ENCODE results near the gene TMSB15C. TPM values are rescaled to one million over a fixed set of nuclear protein-coding genes. Genes with fewer than 3 reads are reported as not detected.
"Not testable (repeated sequence)": the region's sequence is repeated elsewhere in the genome, so short reads cannot be mapped to it uniquely, and the experiment has no call there.

Gene TMSB15C
- total RNA-seq, result 1 to 10 TPM; 4.8 to 6.1 TPM

GRCh38 chrX:104075778-104076445, at the start of gene TMSB15C:
TMSB15C (minus strand) TSS chrX:104076236.
- POLR2A ChIA-PET; H3K9me3 Mint-ChIP-seq (ENCODE audit: insufficient read depth); H3K27ac Mint-ChIP-seq; DNase-seq; H3K27me3 Mint-ChIP-seq (ENCODE audit: low read depth); H3K36me3 Mint-ChIP-seq (ENCODE audit: low read depth); CTCF ChIA-PET; H3K4me3 Mint-ChIP-seq; H3K4me1 Mint-ChIP-seq (ENCODE audit: low read depth): not testable (repeated sequence)
- ATAC-seq, result peak; percentile 99

- DNase-seq, result peak; percentile 20
- CTCF ChIA-PET, result interaction anchor here (0.9 to 1.8 kb wide), 4 partner anchors 9 to 24 kb away, joined by 4 to 16 read pairs (median 6); partner anchors contain the start of gene ZCCHC18
- H3K27ac Mint-ChIP-seq, result peak overlapping the region; percentile 91
- peaks cover 28% of the 10 kb centered on the region for H3K4me1 Mint-ChIP-seq (ENCODE audit: low read depth)
- no peaks in the 10 kb centered on the region for H3K36me3 Mint-ChIP-seq (ENCODE audit: low read depth)
- no peaks in the 10 kb centered on the region for H3K9me3 Mint-ChIP-seq (ENCODE audit: insufficient read depth)
- POLR2A ChIA-PET, result interaction anchor here (0.7 to 1.5 kb wide), 2 partner anchors 24 to 34 kb away, joined by 3 to 6 read pairs; partner anchors contain the start of gene SLC25A53
- H3K4me3 Mint-ChIP-seq, result peak overlapping the region; percentile 46
- ATAC-seq, result peak; percentile 92
- H3K27me3 Mint-ChIP-seq (ENCODE audit: low read depth), result no peaks in the 10 kb centered on the region
Observed at GRCh38 chrX:104122829-104123228, 46.8 kb upstream of the TMSB15C start.

DNA sequence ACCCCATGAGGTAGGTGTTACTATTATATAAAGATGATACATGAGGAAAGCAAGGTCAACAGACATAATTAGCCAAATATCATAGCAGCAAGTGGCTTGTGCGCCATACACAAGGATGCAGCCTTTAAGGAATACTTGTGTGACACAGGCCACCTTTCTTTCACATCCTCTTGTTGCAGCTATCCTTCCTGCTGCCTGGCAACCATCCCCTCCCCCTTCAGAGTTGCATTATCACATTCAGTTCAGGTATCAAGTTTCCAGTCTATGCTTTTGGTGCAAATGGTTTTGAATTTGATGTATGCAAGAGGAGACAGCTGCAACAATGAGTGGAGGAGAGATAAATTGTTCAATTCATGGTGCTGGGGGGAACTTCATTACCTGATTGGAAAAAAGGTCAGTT, 42.7 kb upstream of the TMSB15C start:
- no peak overlapping the region for H3K4me3 Mint-ChIP-seq
- ATAC-seq, result no peak
- no peaks in the 10 kb centered on the region for H3K27me3 Mint-ChIP-seq (ENCODE audit: low read depth)
- POLR2A ChIA-PET, result interaction anchor here (1.3 kb wide), 1 partner anchor 200 kb away, joined by 5 read pairs; no protein-coding TSS in a partner anchor
- H3K4me1 Mint-ChIP-seq (ENCODE audit: low read depth), result peaks cover 30% of the 10 kb centered on the region
- H3K9me3 Mint-ChIP-seq (ENCODE audit: insufficient read depth), result no peaks in the 10 kb centered on the region
- CTCF ChIA-PET, result interaction anchor here (1.2 to 1.5 kb wide), 2 partner anchors 9 to 17 kb away, joined by 3 to 4 read pairs; no protein-coding TSS in a partner anchor
- H3K27ac Mint-ChIP-seq, result no peak overlapping the region
- H3K36me3 Mint-ChIP-seq (ENCODE audit: low read depth), result no peaks in the 10 kb centered on the region
- DNase-seq, result no peak

- no peak for ATAC-seq
- Mint-ChIP-seq H3K27ac (no peak overlapping the region), H3K4me3 (no peak overlapping the region), H3K9me3 (ENCODE audit: insufficient read depth) (no peaks in the 10 kb centered on the region), H3K27me3 (ENCODE audit: low read depth) (no peaks in the 10 kb centered on the region), H3K36me3 (ENCODE audit: low read depth) (no peaks in the 10 kb centered on the region), H3K4me1 (ENCODE audit: low read depth) (peaks cover 29% of the 10 kb centered on the region)
- ChIA-PET CTCF (interaction anchor here (1.2 kb wide), 1 partner anchor 18 kb away, joined by 4 read pairs; no protein-coding TSS in a partner anchor), POLR2A (no interaction called here)
- no peak for DNase-seq
Observed at GRCh38 chrX:104117759-104118158, 41.7 kb upstream of the TMSB15C start.

DNA sequence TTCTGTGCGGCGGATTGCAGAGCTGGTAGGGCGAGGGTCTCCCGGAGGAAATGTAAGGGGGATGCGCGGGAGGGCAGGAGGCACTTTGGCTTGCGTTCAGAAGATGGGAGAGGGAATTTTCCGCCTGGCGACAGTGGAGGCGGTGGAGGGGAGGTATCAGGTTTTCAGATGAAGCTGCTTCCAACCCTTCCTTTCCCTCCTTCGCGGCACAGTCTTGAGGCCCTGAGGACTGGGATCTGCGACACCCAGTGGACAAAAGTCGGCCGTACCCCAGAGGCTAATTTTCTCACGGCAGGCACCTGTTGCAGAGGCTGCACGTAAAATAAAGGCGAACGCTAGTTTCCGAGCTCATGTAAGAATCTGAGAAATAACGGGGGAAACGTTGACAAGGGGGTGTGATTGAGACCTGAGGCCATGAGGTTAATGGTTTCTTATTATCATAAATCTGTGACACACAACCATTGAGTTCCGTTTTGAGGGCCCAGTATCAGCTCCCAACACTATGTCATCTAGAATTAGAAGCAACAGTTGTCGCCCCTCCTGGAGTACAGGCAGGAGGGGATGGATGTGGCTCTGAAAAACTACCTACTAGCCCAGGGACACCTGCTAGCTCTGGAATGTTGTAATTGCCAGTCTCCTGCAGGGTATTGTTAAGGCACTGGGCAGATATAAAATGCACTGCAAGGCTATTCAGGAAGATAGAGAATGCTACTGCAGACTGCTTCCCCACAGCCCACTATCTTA, 37.4 kb upstream of the TMSB15C start:
- H3K4me3 Mint-ChIP-seq, result peak overlapping the region; percentile 81
- peak; percentile 62 for ATAC-seq

DNA sequence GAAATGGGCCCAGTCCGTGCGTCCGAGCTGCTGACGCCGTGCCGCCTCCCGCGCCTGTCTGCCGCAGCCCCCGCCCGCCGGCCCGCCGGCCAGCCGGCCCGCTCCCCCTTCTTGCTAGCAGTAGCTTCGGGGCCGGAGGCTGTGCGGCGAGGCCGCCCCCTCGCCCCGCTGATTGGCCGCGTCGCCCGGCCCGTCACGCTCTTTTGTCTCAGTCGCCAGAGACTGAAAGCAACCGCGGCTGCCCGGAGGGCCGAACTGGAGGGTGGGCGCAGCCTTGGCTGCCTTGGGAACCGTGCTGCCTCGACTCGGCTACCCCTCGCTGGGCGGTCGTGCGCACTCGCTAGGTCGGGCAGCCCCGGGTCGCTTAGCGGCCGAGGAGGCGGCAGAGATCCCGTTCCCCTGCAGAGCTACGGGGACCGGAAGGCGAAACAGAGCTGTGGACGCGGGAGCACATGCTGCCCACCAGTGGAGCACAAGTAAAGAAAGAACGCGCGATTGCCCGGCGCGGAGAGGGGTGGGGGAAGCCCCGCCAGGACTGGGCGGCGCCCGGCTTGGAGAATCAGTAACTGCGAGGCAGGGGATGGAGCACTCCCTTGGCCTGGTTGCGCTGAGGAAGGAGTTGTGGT, 36.4 kb upstream of the TMSB15C start, which contains the start of gene ZCCHC18:
Gene ZCCHC18 (plus strand): TSS at position 198 of the 626 bp plus-strand sequence. CDS start 1,589 bp downstream, outside the sequence.
- Mint-ChIP-seq H3K36me3 (ENCODE audit: low read depth) (peaks cover 2% of the 10 kb centered on the region), H3K4me3 (peak within 1 kb of the TSS; percentile 81), H3K27me3 (ENCODE audit: low read depth) (no peaks in the 10 kb centered on the region), H3K4me1 (ENCODE audit: low read depth) (peaks cover 50% of the 10 kb centered on the region), H3K27ac (peak within 1 kb of the TSS; percentile 87), H3K9me3 (ENCODE audit: insufficient read depth) (no peaks in the 10 kb centered on the region)
- ChIA-PET POLR2A (interaction anchor here (1.2 to 1.8 kb wide), 6 partner anchors 17 to 193 kb away, joined by 4 to 8 read pairs (median 5); partner anchors contain the start of genes FAM199X and SLC25A53), CTCF (interaction anchor here (1.2 to 6.8 kb wide), 10 partner anchors 9 to 268 kb away, joined by 3 to 61 read pairs (median 6); partner anchors contain the start of gene SLC25A53)
- ATAC-seq, result peak; percentile 60
- DNase-seq, result peak; percentile 57

More for the DNA sequence above, 37.4 kb upstream of the TMSB15C start:
- DNase-seq, result peak; percentile 75
- H3K4me1 Mint-ChIP-seq (ENCODE audit: low read depth), result peaks cover 51% of the 10 kb centered on the region
- POLR2A ChIA-PET, result interaction anchor here (1.0 to 1.8 kb wide), 6 partner anchors 12 to 194 kb away, joined by 4 to 8 read pairs (median 4); partner anchors contain the start of genes FAM199X and SLC25A53
- H3K36me3 Mint-ChIP-seq (ENCODE audit: low read depth), result no peaks in the 10 kb centered on the region
- peak overlapping the region; percentile 87 for H3K27ac Mint-ChIP-seq
- H3K9me3 Mint-ChIP-seq (ENCODE audit: insufficient read depth), result no peaks in the 10 kb centered on the region
- CTCF ChIA-PET, result interaction anchor here (0.7 to 6.8 kb wide), 11 partner anchors 8 to 269 kb away, joined by 3 to 61 read pairs (median 5); partner anchors contain the start of gene SLC25A53
- H3K27me3 Mint-ChIP-seq (ENCODE audit: low read depth), result no peaks in the 10 kb centered on the region

- H3K9me3 Mint-ChIP-seq (ENCODE audit: insufficient read depth); H3K36me3 Mint-ChIP-seq (ENCODE audit: low read depth); H3K27me3 Mint-ChIP-seq (ENCODE audit: low read depth): not testable (repeated sequence)
- DNase-seq (peak; percentile 29), ATAC-seq (peak; percentile 57)
- Mint-ChIP-seq H3K4me1 (ENCODE audit: low read depth) (peaks cover 52% of the 10 kb centered on the region), H3K27ac (peak overlapping the region; percentile 89), H3K4me3 (peak overlapping the region; percentile 81)
- POLR2A ChIA-PET, result interaction anchor here (0.6 to 1.3 kb wide), 2 partner anchors 46 to 425 kb away, joined by 3 to 7 read pairs; partner anchors contain the start of gene SLC25A53
- CTCF ChIA-PET, result interaction anchor here (1.7 to 6.8 kb wide), 3 partner anchors 10 to 192 kb away, joined by 6 to 61 read pairs (median 7); partner anchors contain the start of gene SLC25A53
Observed at GRCh38 chrX:104110491-104111240, 34.6 kb upstream of the TMSB15C start.

GRCh38 chrX:104108955-104109354, 32.9 kb upstream of the TMSB15C start:
- H3K27me3 Mint-ChIP-seq (ENCODE audit: low read depth), result no peaks in the 10 kb centered on the region
- ChIA-PET POLR2A (interaction anchor here (1.6 kb wide), 1 partner anchor 48 kb away, joined by 7 read pairs; the partner anchor contains the start of gene SLC25A53), CTCF (interaction anchor here (0.6 to 6.8 kb wide), 3 partner anchors 9 to 1744 kb away, joined by 3 to 61 read pairs (median 3); no protein-coding TSS in a partner anchor)
- peaks cover 48% of the 10 kb centered on the region for H3K4me1 Mint-ChIP-seq (ENCODE audit: low read depth)
- H3K9me3 Mint-ChIP-seq (ENCODE audit: insufficient read depth), result no peaks in the 10 kb centered on the region
- ATAC-seq, result no peak
- peak overlapping the region; percentile 14 for H3K4me3 Mint-ChIP-seq
- H3K36me3 Mint-ChIP-seq (ENCODE audit: low read depth), result peaks cover 2% of the 10 kb centered on the region
- peak; percentile 34 for DNase-seq
- peak overlapping the region; percentile 76 for H3K27ac Mint-ChIP-seq

DNA sequence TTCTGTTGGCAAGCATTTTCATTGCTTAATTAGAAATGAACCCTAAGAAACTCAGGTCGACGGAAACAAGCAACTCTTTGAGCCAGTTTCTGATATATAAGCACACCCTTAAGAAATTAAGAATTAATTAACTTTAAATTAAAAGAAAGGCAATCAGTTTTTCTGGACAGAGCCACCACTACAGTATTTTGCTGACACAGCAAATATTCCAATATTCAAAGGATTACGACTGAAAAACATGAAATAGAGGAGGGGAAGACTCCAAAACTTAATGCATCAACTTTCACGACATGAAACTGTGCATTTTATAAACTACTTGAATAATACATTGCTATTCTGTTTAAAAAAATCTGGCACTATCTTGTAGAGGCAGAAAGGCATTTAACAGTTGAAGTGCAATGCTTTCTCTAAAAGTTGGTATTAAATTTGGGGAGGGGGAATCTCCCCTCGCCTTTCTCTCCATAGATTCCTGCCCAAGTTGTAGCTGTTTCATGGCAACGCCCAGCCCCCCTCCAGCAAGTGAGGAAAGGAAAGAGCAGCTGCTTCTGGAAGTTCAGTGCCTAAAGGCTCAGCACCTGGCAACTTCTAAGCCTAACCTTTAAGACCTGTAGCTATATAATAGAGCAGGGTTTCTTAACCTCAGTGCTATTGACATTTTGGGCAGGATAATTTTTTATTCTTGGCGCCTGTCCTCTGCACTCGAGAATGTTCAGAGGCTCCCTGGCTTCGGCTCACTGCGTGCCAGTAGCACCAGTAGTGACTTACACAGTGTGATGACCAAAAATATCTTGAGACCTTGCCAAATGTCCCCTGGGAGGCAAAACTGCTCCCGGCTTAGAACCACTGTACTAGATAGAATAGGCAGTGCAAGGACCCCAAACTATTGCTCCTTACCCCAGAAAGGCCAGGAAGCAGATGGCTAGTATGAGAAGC, 29.6 kb upstream of the TMSB15C start:
- CTCF ChIA-PET, result interaction anchor here (1.7 kb wide), 1 partner anchor 31 kb away, joined by 4 read pairs; no protein-coding TSS in a partner anchor

GRCh38 chrX:104104676-104105075, 28.6 kb upstream of the TMSB15C start:
- peaks cover 22% of the 10 kb centered on the region for H3K4me1 Mint-ChIP-seq (ENCODE audit: low read depth)
- no peaks in the 10 kb centered on the region for H3K9me3 Mint-ChIP-seq (ENCODE audit: insufficient read depth)
- POLR2A ChIA-PET, result no interaction called here
- DNase-seq, result no peak
- H3K36me3 Mint-ChIP-seq (ENCODE audit: low read depth), result peaks cover 6% of the 10 kb centered on the region
- CTCF ChIA-PET, result no interaction called here
- H3K4me3 Mint-ChIP-seq, result no peak overlapping the region
- H3K27ac Mint-ChIP-seq, result no peak overlapping the region
- no peak for ATAC-seq
- no peaks in the 10 kb centered on the region for H3K27me3 Mint-ChIP-seq (ENCODE audit: low read depth)

More for the DNA sequence above, 29.6 kb upstream of the TMSB15C start:
- DNase-seq, result no peak
- Mint-ChIP-seq H3K4me3 (no peak overlapping the region), H3K27me3 (ENCODE audit: low read depth) (no peaks in the 10 kb centered on the region), H3K9me3 (ENCODE audit: insufficient read depth) (no peaks in the 10 kb centered on the region), H3K27ac (no peak overlapping the region), H3K4me1 (ENCODE audit: low read depth) (peaks cover 31% of the 10 kb centered on the region), H3K36me3 (ENCODE audit: low read depth) (peaks cover 6% of the 10 kb centered on the region)
- POLR2A ChIA-PET, result no interaction called here
- ATAC-seq, result no peak

Measured in activated CD8-positive, alpha-beta T cell treated with anti-CD3 and anti-CD28 coated beads, Interleukin-2, amount 10 ng/mL, durations not matched to agents 7 days and 5 days (primary cell).